ENCODE measurements around the gene AMIGO3.
"Not testable (repeated sequence)": the region's sequence is repeated elsewhere in the genome, so short reads cannot be mapped to it uniquely, and the experiment has no call there.

- not testable (repeated sequence) for TF ChIP-seq POLR2A, CTCF (IDR thresholded peaks at IDR 0.05)
Observed at GRCh38 chr3:49686769-49687423, 32.6 kb downstream of the AMIGO3 start.

Data from adrenal gland (tissue), 5 donors.